Measurements from ENCODE around the gene IQGAP2. TPM values are rescaled to one million over a fixed set of nuclear protein-coding genes. Genes with fewer than 3 reads are reported as not detected.

The IQGAP2 gene
- total RNA-seq, 1 experiment from 2014 or later: 0.59 TPM

DNA sequence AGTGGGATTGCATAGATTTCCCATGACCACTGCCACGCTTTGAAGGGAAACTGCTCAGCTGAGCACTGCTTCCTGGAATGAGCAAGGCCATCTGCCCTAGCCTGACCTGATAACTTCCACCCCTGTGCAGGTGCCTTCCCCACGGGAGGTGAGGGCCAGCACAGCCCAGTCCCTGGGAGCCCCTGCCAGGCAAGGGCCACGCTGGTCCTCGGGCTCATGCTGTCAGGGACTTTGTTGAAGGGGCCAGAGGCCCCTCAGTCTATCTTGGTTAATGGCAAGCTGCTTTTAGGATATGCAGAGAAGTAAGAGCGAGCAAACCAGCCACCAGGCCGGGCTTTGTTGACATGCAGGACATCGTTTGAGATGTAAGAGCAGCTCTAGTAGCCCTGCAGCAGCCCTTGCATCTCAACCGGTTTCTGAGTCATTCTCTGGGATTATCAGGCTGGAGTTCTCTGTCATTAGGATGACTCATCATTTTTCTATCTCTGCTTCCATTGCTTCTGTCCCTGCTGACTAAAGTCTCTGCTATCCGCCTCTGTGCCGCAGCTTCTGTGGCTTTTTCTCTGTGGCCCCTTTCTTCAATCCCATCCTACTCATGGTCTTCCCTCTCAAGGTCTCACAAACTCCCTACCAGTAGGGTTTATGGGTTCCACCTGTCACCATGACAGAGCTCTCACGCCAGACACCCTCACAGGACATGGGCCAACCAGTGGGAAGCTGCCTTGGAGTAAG lies 30.6 kb upstream of the IQGAP2 start:
- DNase-seq (ENCODE audit: low read depth, low spot score) (peak; percentile 28), ATAC-seq (peak; percentile 89)
- H3K27ac ChIP-seq (ENCODE audit: low read length): no peak overlapping the region
- no peaks in the 10 kb centered on the region for H3K27me3 ChIP-seq (ENCODE audit: control insufficient read depth, insufficient read depth, low read length)
- BruUV-seq (replicated peaks): no TSS peak
- no peaks in the 10 kb centered on the region for H3K9me3 ChIP-seq (ENCODE audit: control insufficient read depth, insufficient read depth, low read depth, low read length)
- H3K36me3 ChIP-seq (ENCODE audit: control insufficient read depth, insufficient read depth, low read length): no peaks in the 10 kb centered on the region
- peaks cover 4% of the 10 kb centered on the region; the same call in 1 of the 2 replicates for H3K4me1 ChIP-seq (ENCODE audit: control insufficient read depth, insufficient read depth, low read length)
- ChIA-PET CTCF (no interaction called here), POLR2A (no interaction called here)
- H3K4me3 ChIP-seq (ENCODE audit: low read depth in 2 of 2, low read length in 2 of 2): no peak overlapping the region
- intact Hi-C loops (cut with micrococcal nuclease; ENCODE audit: unreplicated experiment) (no loop called here), in situ Hi-C loops (cut with HindIII; ENCODE audit: low pct_unique_long_range_greater_than_20kb, low sequenced_read_pairs) (no loop called here)
- TF ChIP-seq SIN3A (IDR thresholded peaks at IDR 0.05; ENCODE audit: borderline replicate concordance, insufficient read depth, low read depth, low read length): no peak
- no peak for TF ChIP-seq POLR2AphosphoS5 (IDR thresholded peaks at IDR 0.05; ENCODE audit: low read depth, low read length)
- TF ChIP-seq TCF7L2 (IDR thresholded peaks at IDR 0.05; ENCODE audit: low read depth, low read length): no peak
- TF ChIP-seq, protein P1, sequence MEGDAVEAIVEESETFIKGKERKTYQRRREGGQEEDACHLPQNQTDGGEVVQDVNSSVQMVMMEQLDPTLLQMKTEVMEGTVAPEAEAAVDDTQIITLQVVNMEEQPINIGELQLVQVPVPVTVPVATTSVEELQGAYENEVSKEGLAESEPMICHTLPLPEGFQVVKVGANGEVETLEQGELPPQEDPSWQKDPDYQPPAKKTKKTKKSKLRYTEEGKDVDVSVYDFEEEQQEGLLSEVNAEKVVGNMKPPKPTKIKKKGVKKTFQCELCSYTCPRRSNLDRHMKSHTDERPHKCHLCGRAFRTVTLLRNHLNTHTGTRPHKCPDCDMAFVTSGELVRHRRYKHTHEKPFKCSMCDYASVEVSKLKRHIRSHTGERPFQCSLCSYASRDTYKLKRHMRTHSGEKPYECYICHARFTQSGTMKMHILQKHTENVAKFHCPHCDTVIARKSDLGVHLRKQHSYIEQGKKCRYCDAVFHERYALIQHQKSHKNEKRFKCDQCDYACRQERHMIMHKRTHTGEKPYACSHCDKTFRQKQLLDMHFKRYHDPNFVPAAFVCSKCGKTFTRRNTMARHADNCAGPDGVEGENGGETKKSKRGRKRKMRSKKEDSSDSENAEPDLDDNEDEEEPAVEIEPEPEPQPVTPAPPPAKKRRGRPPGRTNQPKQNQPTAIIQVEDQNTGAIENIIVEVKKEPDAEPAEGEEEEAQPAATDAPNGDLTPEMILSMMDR (IDR thresholded peaks at IDR 0.05): no peak
- TF ChIP-seq, protein P2, sequence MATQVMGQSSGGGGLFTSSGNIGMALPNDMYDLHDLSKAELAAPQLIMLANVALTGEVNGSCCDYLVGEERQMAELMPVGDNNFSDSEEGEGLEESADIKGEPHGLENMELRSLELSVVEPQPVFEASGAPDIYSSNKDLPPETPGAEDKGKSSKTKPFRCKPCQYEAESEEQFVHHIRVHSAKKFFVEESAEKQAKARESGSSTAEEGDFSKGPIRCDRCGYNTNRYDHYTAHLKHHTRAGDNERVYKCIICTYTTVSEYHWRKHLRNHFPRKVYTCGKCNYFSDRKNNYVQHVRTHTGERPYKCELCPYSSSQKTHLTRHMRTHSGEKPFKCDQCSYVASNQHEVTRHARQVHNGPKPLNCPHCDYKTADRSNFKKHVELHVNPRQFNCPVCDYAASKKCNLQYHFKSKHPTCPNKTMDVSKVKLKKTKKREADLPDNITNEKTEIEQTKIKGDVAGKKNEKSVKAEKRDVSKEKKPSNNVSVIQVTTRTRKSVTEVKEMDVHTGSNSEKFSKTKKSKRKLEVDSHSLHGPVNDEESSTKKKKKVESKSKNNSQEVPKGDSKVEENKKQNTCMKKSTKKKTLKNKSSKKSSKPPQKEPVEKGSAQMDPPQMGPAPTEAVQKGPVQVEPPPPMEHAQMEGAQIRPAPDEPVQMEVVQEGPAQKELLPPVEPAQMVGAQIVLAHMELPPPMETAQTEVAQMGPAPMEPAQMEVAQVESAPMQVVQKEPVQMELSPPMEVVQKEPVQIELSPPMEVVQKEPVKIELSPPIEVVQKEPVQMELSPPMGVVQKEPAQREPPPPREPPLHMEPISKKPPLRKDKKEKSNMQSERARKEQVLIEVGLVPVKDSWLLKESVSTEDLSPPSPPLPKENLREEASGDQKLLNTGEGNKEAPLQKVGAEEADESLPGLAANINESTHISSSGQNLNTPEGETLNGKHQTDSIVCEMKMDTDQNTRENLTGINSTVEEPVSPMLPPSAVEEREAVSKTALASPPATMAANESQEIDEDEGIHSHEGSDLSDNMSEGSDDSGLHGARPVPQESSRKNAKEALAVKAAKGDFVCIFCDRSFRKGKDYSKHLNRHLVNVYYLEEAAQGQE (IDR thresholded peaks at IDR 0.05; ENCODE audit: insufficient read depth in 1 of 2, low read depth in 2 of 2, low read length in 1 of 2): no peak

DNA sequence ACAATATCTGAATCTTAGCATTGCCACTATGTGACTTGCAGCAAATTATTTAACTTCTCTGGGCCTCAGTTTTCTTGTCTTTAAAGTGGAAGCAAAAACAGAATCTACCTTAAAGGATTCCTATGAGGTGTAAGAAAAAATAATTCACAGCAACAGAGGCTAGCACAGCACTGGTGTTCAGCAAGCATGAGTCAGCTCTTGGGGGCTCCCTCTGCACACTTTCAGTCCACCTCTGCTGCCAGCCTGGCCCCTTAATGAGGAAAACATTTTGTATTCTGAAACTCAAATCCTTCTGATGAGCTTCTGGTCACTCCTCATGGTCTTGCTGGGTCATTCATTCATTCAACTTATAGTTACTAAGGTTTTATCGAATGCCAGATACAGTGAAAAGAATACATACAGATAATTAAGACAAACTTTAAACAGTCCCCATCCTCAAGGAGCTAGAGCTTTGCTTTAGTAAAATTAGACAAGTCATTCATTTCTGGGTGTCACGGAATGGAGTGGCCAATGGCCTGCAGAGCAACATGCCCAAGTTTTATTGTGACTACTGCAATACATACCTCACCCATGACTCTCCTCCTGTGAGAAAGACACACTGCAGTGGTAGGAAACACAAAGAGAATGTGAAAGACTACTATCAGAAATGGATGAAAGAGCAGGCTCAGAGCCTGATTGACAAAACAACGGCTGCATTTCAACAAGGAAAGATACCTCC lies 26.8 kb upstream of the IQGAP2 start:
- H3K4me3 ChIP-seq (ENCODE audit: low read depth in 2 of 2, low read length in 2 of 2): no peak overlapping the region
- no peak for TF ChIP-seq POLR2AphosphoS5 (IDR thresholded peaks at IDR 0.05; ENCODE audit: low read depth, low read length)
- TF ChIP-seq, protein P2 (IDR thresholded peaks at IDR 0.05; ENCODE audit: insufficient read depth in 1 of 2, low read depth in 2 of 2, low read length in 1 of 2): no peak
- TF ChIP-seq SIN3A (IDR thresholded peaks at IDR 0.05; ENCODE audit: borderline replicate concordance, insufficient read depth, low read depth, low read length): no peak
- no peak for TF ChIP-seq TCF7L2 (IDR thresholded peaks at IDR 0.05; ENCODE audit: low read depth, low read length)
- POLR2A ChIA-PET: no interaction called here
- no peaks in the 10 kb centered on the region; the same call in 1 of the 2 replicates for H3K27me3 ChIP-seq (ENCODE audit: control insufficient read depth, insufficient read depth, low read length)
- CTCF ChIA-PET: no interaction called here
- no peak for DNase-seq (ENCODE audit: low read depth, low spot score)
- H3K36me3 ChIP-seq (ENCODE audit: control insufficient read depth, insufficient read depth, low read length): no peaks in the 10 kb centered on the region
- peaks cover 4% of the 10 kb centered on the region; the same call in 1 of the 2 replicates for H3K4me1 ChIP-seq (ENCODE audit: control insufficient read depth, insufficient read depth, low read length)
- in situ Hi-C loops (cut with HindIII; ENCODE audit: low pct_unique_long_range_greater_than_20kb, low sequenced_read_pairs): no loop called here
- BruUV-seq (replicated peaks): no TSS peak
- intact Hi-C loops (cut with micrococcal nuclease; ENCODE audit: unreplicated experiment): no loop called here
- ATAC-seq: no peak
- no peak overlapping the region for H3K27ac ChIP-seq (ENCODE audit: low read length)
- H3K9me3 ChIP-seq (ENCODE audit: control insufficient read depth, insufficient read depth, low read depth, low read length): no peaks in the 10 kb centered on the region
